Aorta (tissue), 5 donors: ENCODE measurements around the gene PARD3. TPM values are rescaled to one million over a fixed set of nuclear protein-coding genes. Genes with fewer than 3 reads are reported as not detected.

ENCODE experiments used
- ATAC-seq: fragments of 200-7000 bp; cut with Tn5 transposase; one replicate; pipeline ENCODE4 v1.9.1; 2022; ENCODE audit warnings: moderate library complexity; ENCODE audit not compliant: low FRiP score
- DNase-seq, 2 donors: peaks; one replicate each; pipeline ENCODE4 v3.0.0-alpha.2; 2020
- H3K27ac ChIP-seq, 2 donors: one replicate each; pipeline ENCODE4 v1.5.1; 2013; ENCODE audit warnings: low read length in 2 of 2, mild to moderate bottlenecking in 2 of 2, moderate library complexity in 2 of 2, control low read depth in 1 of 2, inconsistent platforms in 1 of 2, low read depth in 1 of 2
- H3K27me3 ChIP-seq, 2 donors: one replicate each; pipeline ENCODE4 v1.6.1; 2013; ENCODE audit warnings: control low read depth in 1 of 2, low read length in 1 of 2, mild to moderate bottlenecking in 1 of 2, moderate library complexity in 1 of 2; ENCODE audit not compliant: insufficient read depth in 2 of 2, control insufficient read depth in 1 of 2
- H3K36me3 ChIP-seq, 2 donors: one replicate each; pipeline ENCODE4 v1.6.1; 2013; ENCODE audit warnings: control low read depth in 1 of 2, low read length in 1 of 2, mild to moderate bottlenecking in 1 of 2; ENCODE audit not compliant: insufficient read depth in 2 of 2, control insufficient read depth in 1 of 2
- H3K4me1 ChIP-seq, 2 donors: one replicate each; pipeline ENCODE4 v1.6.1; 2013; ENCODE audit warnings: low read length in 2 of 2, control low read depth in 1 of 2, mild to moderate bottlenecking in 1 of 2, moderate library complexity in 1 of 2; ENCODE audit not compliant: insufficient read depth in 2 of 2, control insufficient read depth in 1 of 2
- H3K4me3 ChIP-seq, 2 donors: one replicate each; pipeline ENCODE4 v1.5.1; 2013; ENCODE audit warnings: low read length in 2 of 2, control low read depth in 1 of 2, mild to moderate bottlenecking in 1 of 2
- H3K9me3 ChIP-seq: one replicate; pipeline ENCODE4 v1.6.1; 2013; ENCODE audit warnings: mild to moderate bottlenecking, low read length; ENCODE audit not compliant: control insufficient read depth
- WGBS, 2 donors: extraction: QIAGEN DNeasy Blood & Tissue Kit; methylation state at CpG; one replicate each; pipeline ENCODE4 v1.1.7; 2013; 5-methylcytosine and 5-hydroxymethylcytosine counted together
- intact Hi-C, 2 donors: fragments of 100-400 bp; cut with DNase I; formaldehyde crosslinking; loops; one replicate each; pipeline versions ENCODE4 v1.14.2 to v1.15.0; 2022
- polyA plus RNA-seq, 2 donors: library from polyadenylated mRNA; stranded (reverse); fragments of 200-250 nt; gene quantifications; one replicate each; pipeline ENCODE4 v1.2.3, GENCODE V29; 2013
- total RNA-seq, 2 donors: library from RNA; stranded (reverse); fragmentation: NEBNext Ultra II Directional; extraction: Animal tissue kit (Norgen Biotek cat#: 25700); gene quantifications; one replicate each; pipeline ENCODE4 v1.2.1, GENCODE V29; 2021
- donor health status: healthy with polysubstance abuse.
- donor health status: Bipolar disorder and iron deficiency.
- donor health status: DM: no; HTN: no; CAD: no.
- donor health status: DM: no; HTN: no; CAD: no.
- donor health status: DM: yes; HTN: yes; CAD: no.

Gene PARD3
- total and polyA plus RNA-seq, 4 donors = 6.4 to 33.0 (median 28.7) TPM

GRCh38 chr10:34475274-34475646 is 339.8 kb downstream of the PARD3 start:
- intact Hi-C loops = no loop called here
- H3K27ac ChIP-seq = no peak overlapping the region
- ATAC-seq (no peak), DNase-seq (no peak)
- WGBS, 2 donors = 8% methylated on average over 2 of the region's 2 CpGs
- H3K36me3 ChIP-seq = no peaks in the 10 kb centered on the region
- no peaks in the 10 kb centered on the region for H3K27me3 ChIP-seq
- no peaks in the 10 kb centered on the region for H3K9me3 ChIP-seq
- peaks cover 0 to 2% of the 10 kb centered on the region in 2 donors for H3K4me1 ChIP-seq
- no peak overlapping the region for H3K4me3 ChIP-seq

- Histone ChIP-seq H3K4me3 (no peak overlapping the region), H3K4me1 (peaks cover 0 to 2% of the 10 kb centered on the region in 2 donors), H3K27me3 (no peaks in the 10 kb centered on the region), H3K27ac (no peak overlapping the region), H3K9me3 (no peaks in the 10 kb centered on the region), H3K36me3 (peaks cover 0 to 3% of the 10 kb centered on the region in 2 donors)
- intact Hi-C loops = no loop called here
- DNase-seq (no peak), ATAC-seq (no peak)
- 92 to 94% methylated on average over 5 of the region's 5 CpGs for WGBS, 2 donors
These were observed 340.4 kb downstream of the PARD3 start for GRCh38 chr10:34474555-34475273.

GRCh38 chr10:34474009-34474376 is 341.1 kb downstream of the PARD3 start:
- Histone ChIP-seq H3K4me1 (peaks cover 0 to 2% of the 10 kb centered on the region in 2 donors), H3K27me3 (no peaks in the 10 kb centered on the region), H3K4me3 (no peak overlapping the region), H3K9me3 (no peaks in the 10 kb centered on the region), H3K27ac (no peak overlapping the region), H3K36me3 (peaks cover 0 to 3% of the 10 kb centered on the region in 2 donors)
- intact Hi-C loops = no loop called here
- no peak for ATAC-seq
- DNase-seq = no peak
- WGBS, 2 donors = 92% methylated on average over 2 of the region's 2 CpGs

- Histone ChIP-seq H3K36me3 (peaks cover 0 to 3% of the 10 kb centered on the region in 2 donors), H3K27me3 (no peaks in the 10 kb centered on the region), H3K9me3 (no peaks in the 10 kb centered on the region), H3K27ac (no peak overlapping the region), H3K4me3 (no peak overlapping the region), H3K4me1 (peaks cover 0 to 2% of the 10 kb centered on the region in 2 donors)
- ATAC-seq (no peak), DNase-seq (no peak)
- 96 to 97% methylated on average over 7 of the region's 7 CpGs for WGBS, 2 donors
- intact Hi-C loops = no loop called here
These were observed 341.7 kb downstream of the PARD3 start for GRCh38 chr10:34473174-34474008.

GRCh38 chr10:34470307-34470706 is 344.8 kb downstream of the PARD3 start:
- peaks cover 0 to 3% of the 10 kb centered on the region in 2 donors for H3K36me3 ChIP-seq
- no peak overlapping the region for H3K27ac ChIP-seq
- ATAC-seq (no peak), DNase-seq (no peak)
- H3K4me1 ChIP-seq = no peaks in the 10 kb centered on the region
- H3K9me3 ChIP-seq = no peaks in the 10 kb centered on the region
- intact Hi-C loops = no loop called here
- 95 to 98% methylated on average over 5 of the region's 5 CpGs for WGBS, 2 donors
- no peak overlapping the region for H3K4me3 ChIP-seq
- H3K27me3 ChIP-seq = no peaks in the 10 kb centered on the region

GRCh38 chr10:34469446-34469845 is 345.6 kb downstream of the PARD3 start:
- ATAC-seq (no peak), DNase-seq (no peak)
- intact Hi-C loops = no loop called here
- peaks cover 0 to 3% of the 10 kb centered on the region in 2 donors for H3K36me3 ChIP-seq
- H3K27ac ChIP-seq = no peak overlapping the region
- H3K4me3 ChIP-seq = no peak overlapping the region
- H3K9me3 ChIP-seq = no peaks in the 10 kb centered on the region
- 93 to 94% methylated on average over 2 of the region's 2 CpGs for WGBS, 2 donors
- H3K4me1 ChIP-seq = no peaks in the 10 kb centered on the region
- H3K27me3 ChIP-seq = no peaks in the 10 kb centered on the region

- H3K27ac ChIP-seq = no peak overlapping the region
- H3K9me3 ChIP-seq = no peaks in the 10 kb centered on the region
- DNase-seq (no peak), ATAC-seq (no peak)
- H3K4me1 ChIP-seq = no peaks in the 10 kb centered on the region
- peaks cover 0 to 3% of the 10 kb centered on the region in 2 donors for H3K36me3 ChIP-seq
- intact Hi-C loops = no loop called here
- H3K27me3 ChIP-seq = no peaks in the 10 kb centered on the region
- WGBS, 2 donors = 96 to 97% methylated on average over 2 of the region's 2 CpGs
- H3K4me3 ChIP-seq = no peak overlapping the region
These were observed 347.2 kb downstream of the PARD3 start for GRCh38 chr10:34467902-34468301.

GRCh38 chr10:34467364-34467763 is 347.7 kb downstream of the PARD3 start:
- Histone ChIP-seq H3K4me1 (no peaks in the 10 kb centered on the region), H3K4me3 (no peak overlapping the region), H3K27me3 (no peaks in the 10 kb centered on the region), H3K36me3 (peaks cover 0 to 3% of the 10 kb centered on the region in 2 donors), H3K9me3 (no peaks in the 10 kb centered on the region), H3K27ac (no peak overlapping the region)
- intact Hi-C loops = no loop called here
- ATAC-seq = no peak
- no peak for DNase-seq
- WGBS, 2 donors = 98 to 99% methylated on average over 3 of the region's 3 CpGs

GRCh38 chr10:34465678-34466077 is 349.4 kb downstream of the PARD3 start:
- H3K4me3 ChIP-seq = no peak overlapping the region
- H3K4me1 ChIP-seq = no peaks in the 10 kb centered on the region
- ATAC-seq = no peak
- peaks cover 0 to 3% of the 10 kb centered on the region in 2 donors for H3K36me3 ChIP-seq
- whole genome bisulfite sequencing, 2 donors = 88 to 89% methylated on average over 3 of the region's 3 CpGs
- H3K9me3 ChIP-seq = no peaks in the 10 kb centered on the region
- no peaks in the 10 kb centered on the region for H3K27me3 ChIP-seq
- no peak for DNase-seq
- H3K27ac ChIP-seq = no peak overlapping the region
- intact Hi-C loops = no loop called here
